ENCODE measurements around the gene EIF2B4. TPM values are rescaled to one million over a fixed set of nuclear protein-coding genes. Genes with fewer than 3 reads are reported as not detected.

The EIF2B4 gene
- total and polyA plus RNA-seq, 2 of the 13 experiments (the other 11 are each of a cell fraction or from before 2014, with no cell fraction given) = 91.5 to 96.4 TPM

- TF ChIP-seq ZNF609 (CRISPR knock-in tag; IDR thresholded peaks at IDR 0.05; ENCODE audit: borderline replicate concordance) = peak; percentile 53
- TF ChIP-seq SIN3A (IDR thresholded peaks at IDR 0.05; ENCODE audit: borderline replicate concordance, low read depth, low read length) = peak; percentile 84
- TF ChIP-seq WIZ (CRISPR knock-in tag; IDR thresholded peaks at IDR 0.05) = no peak; the same call in 1 of the 2 replicates
- TF ChIP-seq BRD4 (CRISPR knock-in tag; IDR thresholded peaks at IDR 0.05) = peak; percentile 95
- no peak for TF ChIP-seq MATR3 (CRISPR knock-in tag; IDR thresholded peaks at IDR 0.05)
- no peak; the same call in 1 of the 2 replicates for TF ChIP-seq RFX5 (IDR thresholded peaks at IDR 0.05; ENCODE audit: low read depth, low read length)
- TF ChIP-seq, protein P1, sequence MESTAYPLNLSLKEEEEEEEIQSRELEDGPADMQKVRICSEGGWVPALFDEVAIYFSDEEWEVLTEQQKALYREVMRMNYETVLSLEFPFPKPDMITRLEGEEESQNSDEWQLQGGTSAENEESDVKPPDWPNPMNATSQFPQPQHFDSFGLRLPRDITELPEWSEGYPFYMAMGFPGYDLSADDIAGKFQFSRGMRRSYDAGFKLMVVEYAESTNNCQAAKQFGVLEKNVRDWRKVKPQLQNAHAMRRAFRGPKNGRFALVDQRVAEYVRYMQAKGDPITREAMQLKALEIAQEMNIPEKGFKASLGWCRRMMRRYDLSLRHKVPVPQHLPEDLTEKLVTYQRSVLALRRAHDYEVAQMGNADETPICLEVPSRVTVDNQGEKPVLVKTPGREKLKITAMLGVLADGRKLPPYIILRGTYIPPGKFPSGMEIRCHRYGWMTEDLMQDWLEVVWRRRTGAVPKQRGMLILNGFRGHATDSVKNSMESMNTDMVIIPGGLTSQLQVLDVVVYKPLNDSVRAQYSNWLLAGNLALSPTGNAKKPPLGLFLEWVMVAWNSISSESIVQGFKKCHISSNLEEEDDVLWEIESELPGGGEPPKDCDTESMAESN (CRISPR knock-in tag; conservative IDR thresholded peaks at IDR 0.05) = peak; percentile 98
- no peak for TF ChIP-seq ZNF207 (IDR thresholded peaks at IDR 0.05; ENCODE audit: borderline replicate concordance)
- peak; percentile 59 for TF ChIP-seq TAF15 (IDR thresholded peaks at IDR 0.05; ENCODE audit: low read depth, low read length, poor library complexity, severe bottlenecking)
- peak; percentile 94; the same call in 1 of the 2 replicates for TF ChIP-seq HNRNPUL1 (IDR thresholded peaks at IDR 0.05; ENCODE audit: low read depth, low read length)
- TF ChIP-seq ZNF737 (CRISPR knock-in tag; IDR thresholded peaks at IDR 0.05; ENCODE audit: borderline replicate concordance) = 0 out of 2 replicates have a peak, but pooled peaks have one; percentile 53
- peak; percentile 98; the same call in 1 of the 2 replicates for TF ChIP-seq ZNF691 (CRISPR knock-in tag; IDR thresholded peaks at IDR 0.05; ENCODE audit: borderline replicate concordance, low read depth)
- TF ChIP-seq ZSCAN9 (CRISPR knock-in tag; IDR thresholded peaks at IDR 0.05; ENCODE audit: borderline replicate concordance) = peak; percentile 86
- TF ChIP-seq CREB3 (CRISPR knock-in tag; IDR thresholded peaks at IDR 0.05) = 0 out of 2 replicates have a peak, but pooled peaks have one; percentile 24
- TF ChIP-seq ZNF296 (CRISPR knock-in tag; conservative IDR thresholded peaks at IDR 0.05) = peak; percentile 68; the same call in 1 of the 2 replicates
- TF ChIP-seq HOXA9 (CRISPR knock-in tag; IDR thresholded peaks at IDR 0.05; ENCODE audit: borderline replicate concordance) = peak; percentile 50
- TF ChIP-seq, protein P2, sequence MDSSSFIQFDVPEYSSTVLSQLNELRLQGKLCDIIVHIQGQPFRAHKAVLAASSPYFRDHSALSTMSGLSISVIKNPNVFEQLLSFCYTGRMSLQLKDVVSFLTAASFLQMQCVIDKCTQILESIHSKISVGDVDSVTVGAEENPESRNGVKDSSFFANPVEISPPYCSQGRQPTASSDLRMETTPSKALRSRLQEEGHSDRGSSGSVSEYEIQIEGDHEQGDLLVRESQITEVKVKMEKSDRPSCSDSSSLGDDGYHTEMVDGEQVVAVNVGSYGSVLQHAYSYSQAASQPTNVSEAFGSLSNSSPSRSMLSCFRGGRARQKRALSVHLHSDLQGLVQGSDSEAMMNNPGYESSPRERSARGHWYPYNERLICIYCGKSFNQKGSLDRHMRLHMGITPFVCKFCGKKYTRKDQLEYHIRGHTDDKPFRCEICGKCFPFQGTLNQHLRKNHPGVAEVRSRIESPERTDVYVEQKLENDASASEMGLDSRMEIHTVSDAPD (CRISPR knock-in tag; IDR thresholded peaks at IDR 0.05) = peak; percentile 5; the same call in 1 of the 2 replicates
- no peak; the same call in 1 of the 2 replicates for TF ChIP-seq NFIB (CRISPR knock-in tag; IDR thresholded peaks at IDR 0.05; ENCODE audit: borderline replicate concordance)
Observed at GRCh38 chr2:27370026-27370815, at the start of gene EIF2B4, which contains the start of gene SNX17 (continued).
